ENCODE data around the gene PERM1. TPM values are rescaled to one million over a fixed set of nuclear protein-coding genes. Genes with fewer than 3 reads are reported as not detected.

The PERM1 gene
- total and polyA plus RNA-seq, 2 of the 8 experiments (the other 6 are each of a cell fraction or from before 2014, with no cell fraction given): not detected

DNA sequence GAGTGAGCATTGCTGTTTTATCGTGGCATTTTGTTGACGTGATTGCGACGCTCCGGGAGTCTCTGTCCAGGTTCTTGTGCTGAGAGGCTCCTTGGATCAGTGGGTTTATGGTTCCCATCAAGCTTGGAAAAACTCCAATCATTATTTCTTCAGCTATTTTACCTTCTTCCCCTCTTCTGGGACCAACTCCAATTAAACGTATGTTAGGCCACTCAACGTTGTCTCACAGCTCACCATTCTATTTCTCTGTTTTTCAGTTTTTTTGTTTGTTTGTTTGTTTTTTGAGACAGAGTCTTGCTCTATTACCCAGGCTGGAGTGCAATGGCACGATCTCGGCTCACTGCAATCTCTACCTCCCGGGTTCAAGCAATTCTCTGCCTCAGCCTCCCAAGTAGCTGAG, 10.0 kb upstream of the PERM1 start:
- Histone ChIP-seq H3K4me2 (ENCODE audit: insufficient read depth in 1 of 2, low read depth in 2 of 2, low read length in 2 of 2) (no peak overlapping the region), H3K4me3 (ENCODE audit: extremely low read depth in 1 of 4, insufficient read depth in 2 of 4, low read depth in 3 of 4, low read length in 4 of 4) (no peak overlapping the region), H2AK5ac (ENCODE audit: low read depth, low read length) (no peak overlapping the region), H2BK20ac (ENCODE audit: low read length) (no peak overlapping the region), H3K9ac (replicated peaks in 1 of 4; ENCODE audit: extremely low read depth in 1 of 4, low read depth in 3 of 4, low read length in 3 of 4) (no peak overlapping the region), H2AFZ (ENCODE audit: low read length) (no peak overlapping the region), H4K20me1 (replicated peaks in 1 of 2; ENCODE audit: control insufficient read depth in 1 of 2, insufficient read depth in 2 of 2, low read length in 2 of 2) (peaks cover 0 to 3% of the 10 kb centered on the region in 2 experiments), H3K56ac (replicated peaks; ENCODE audit: insufficient read length, low read depth, low read length) (no peak overlapping the region), H2BK15ac (ENCODE audit: low read length) (no peak overlapping the region), H3K36me3 (ENCODE audit: control insufficient read depth in 2 of 4, insufficient read depth in 4 of 4, low read length in 3 of 4) (no peaks in the 10 kb centered on the region), H3K4me1 (replicated peaks in 1 of 4; ENCODE audit: control insufficient read depth in 3 of 4, insufficient read depth in 4 of 4, low read length in 3 of 4) (no peaks in the 10 kb centered on the region), H3K4ac (replicated peaks; ENCODE audit: insufficient read length, low read depth, low read length) (no peak overlapping the region), H3K18ac (ENCODE audit: extremely low read depth, low read length) (no peak overlapping the region), H2BK12ac (ENCODE audit: low read depth, low read length) (no peak overlapping the region), H4K5ac (ENCODE audit: insufficient read length, low read depth, low read length) (no peak overlapping the region), H3K79me1 (ENCODE audit: low read depth, low read length) (no peaks in the 10 kb centered on the region), H3K79me2 (ENCODE audit: control insufficient read depth in 1 of 2, insufficient read depth in 2 of 2, low read length in 2 of 2) (no peaks in the 10 kb centered on the region), H3K27ac (ENCODE audit: low read depth, low read length) (no peak overlapping the region), H3K23me2 (ENCODE audit: low read depth, low read length) (peaks cover 4% of the 10 kb centered on the region; the same call in 1 of the 2 replicates), H3K23ac (ENCODE audit: insufficient read length) (no peak overlapping the region), H4K91ac (replicated peaks; ENCODE audit: insufficient read length, low read length) (no peak overlapping the region), H2BK5ac (ENCODE audit: low read depth, low read length) (no peak overlapping the region), H3K27me3 (replicated peaks in 1 of 4; ENCODE audit: control insufficient read depth in 3 of 4, extremely low read depth in 1 of 4, insufficient read depth in 3 of 4, low read length in 3 of 4) (peaks cover 4 to 41% (median 30%) of the 10 kb centered on the region in 4 experiments), H4K8ac (ENCODE audit: extremely low read depth, insufficient read depth, low read length) (no peak overlapping the region), H2BK120ac (replicated peaks; ENCODE audit: low read depth, low read length) (no peak overlapping the region), H3K9me3 (ENCODE audit: insufficient read depth in 2 of 2, low read depth in 1 of 2, low read length in 1 of 2) (no peaks in the 10 kb centered on the region), H3K14ac (ENCODE audit: insufficient read length) (no peak overlapping the region)
- FAIRE-seq (no peak), DNase-seq (ENCODE audit: low read depth in 1 of 2, low spot score in 2 of 2) (no peak)
- ChIA-PET CTCF (ENCODE audit: partially characterized antibody) (interaction anchor here (1.0 to 7.7 kb wide), 3 partner anchors 10 to 72 kb away, joined by 4 to 86 read pairs (median 5); partner anchors contain the start of gene PERM1), POLR2A (ENCODE audit: partially characterized antibody) (no interaction called here)
- whole genome bisulfite sequencing, 2 experiments (ENCODE audit: extremely low coverage in 1 of 2, insufficient coverage in 1 of 2, insufficient read length in 1 of 2, insufficient replicate concordance in 2 of 2, low coverage in 1 of 2, low lambda C conversion rate in 2 of 2, missing lambda C conversion rate in 1 of 2): 96% methylated on average over 10 of the region's 10 CpGs; no CpG with 5 or more reads in 1 of the 2 experiments
- TF ChIP-seq KDM5A (IDR thresholded peaks at IDR 0.05; ENCODE audit: low read length): no peak
- TF ChIP-seq NANOG (IDR thresholded peaks at IDR 0.05; ENCODE audit: insufficient read depth, low read depth, low read length, poor library complexity, severe bottlenecking): no peak
- no peak for TF ChIP-seq ZNF274 (IDR thresholded peaks at IDR 0.05; ENCODE audit: borderline replicate concordance, extremely low read depth, low read length)
- TF ChIP-seq KDM1A (IDR thresholded peaks at IDR 0.05; ENCODE audit: borderline replicate concordance, low read length): no peak
- TF ChIP-seq POLR2AphosphoS5 (IDR thresholded peaks at IDR 0.05; ENCODE audit: low read depth, low read length): no peak
- TF ChIP-seq CHD2 (IDR thresholded peaks at IDR 0.05; ENCODE audit: low read length): no peak
- no peak for TF ChIP-seq SP4 (IDR thresholded peaks at IDR 0.05; ENCODE audit: low read length)
- TF ChIP-seq, protein P1, sequence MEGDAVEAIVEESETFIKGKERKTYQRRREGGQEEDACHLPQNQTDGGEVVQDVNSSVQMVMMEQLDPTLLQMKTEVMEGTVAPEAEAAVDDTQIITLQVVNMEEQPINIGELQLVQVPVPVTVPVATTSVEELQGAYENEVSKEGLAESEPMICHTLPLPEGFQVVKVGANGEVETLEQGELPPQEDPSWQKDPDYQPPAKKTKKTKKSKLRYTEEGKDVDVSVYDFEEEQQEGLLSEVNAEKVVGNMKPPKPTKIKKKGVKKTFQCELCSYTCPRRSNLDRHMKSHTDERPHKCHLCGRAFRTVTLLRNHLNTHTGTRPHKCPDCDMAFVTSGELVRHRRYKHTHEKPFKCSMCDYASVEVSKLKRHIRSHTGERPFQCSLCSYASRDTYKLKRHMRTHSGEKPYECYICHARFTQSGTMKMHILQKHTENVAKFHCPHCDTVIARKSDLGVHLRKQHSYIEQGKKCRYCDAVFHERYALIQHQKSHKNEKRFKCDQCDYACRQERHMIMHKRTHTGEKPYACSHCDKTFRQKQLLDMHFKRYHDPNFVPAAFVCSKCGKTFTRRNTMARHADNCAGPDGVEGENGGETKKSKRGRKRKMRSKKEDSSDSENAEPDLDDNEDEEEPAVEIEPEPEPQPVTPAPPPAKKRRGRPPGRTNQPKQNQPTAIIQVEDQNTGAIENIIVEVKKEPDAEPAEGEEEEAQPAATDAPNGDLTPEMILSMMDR (IDR thresholded peaks at IDR 0.05; ENCODE audit: control extremely low read depth in 1 of 3, insufficient read depth in 1 of 3, low read depth in 1 of 3, low read length in 3 of 3): no peak
- no peak for TF ChIP-seq SIRT6 (IDR thresholded peaks at IDR 0.05; ENCODE audit: low read length)
- TF ChIP-seq YY1 (IDR thresholded peaks at IDR 0.05; ENCODE audit: low read depth, low read length): no peak
- TF ChIP-seq, protein P2, sequence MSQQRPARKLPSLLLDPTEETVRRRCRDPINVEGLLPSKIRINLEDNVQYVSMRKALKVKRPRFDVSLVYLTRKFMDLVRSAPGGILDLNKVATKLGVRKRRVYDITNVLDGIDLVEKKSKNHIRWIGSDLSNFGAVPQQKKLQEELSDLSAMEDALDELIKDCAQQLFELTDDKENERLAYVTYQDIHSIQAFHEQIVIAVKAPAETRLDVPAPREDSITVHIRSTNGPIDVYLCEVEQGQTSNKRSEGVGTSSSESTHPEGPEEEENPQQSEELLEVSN (IDR thresholded peaks at IDR 0.05): no peak
- TF ChIP-seq CHD1 (IDR thresholded peaks at IDR 0.05; ENCODE audit: low read depth, low read length): no peak
